ENCODE data around the gene UTF1. TPM values are rescaled to one million over a fixed set of nuclear protein-coding genes. Genes with fewer than 3 reads are reported as not detected.

The UTF1 gene
- total and polyA plus RNA-seq, 2 of the 8 experiments (the other 6 are each of a cell fraction or from before 2014, with no cell fraction given), result 0.47 to 21.8 TPM

- TF ChIP-seq EP300 (IDR thresholded peaks at IDR 0.05; ENCODE audit: borderline replicate concordance in 1 of 2, low read depth in 2 of 2, low read length in 2 of 2), result no peak
Observed at GRCh38 chr10:133237241-133237587, 7.2 kb downstream of the UTF1 start (continued).
